T-cell (primary cell): ENCODE results near the gene TMPRSS9. TPM values are rescaled to one million over a fixed set of nuclear protein-coding genes. Genes with fewer than 3 reads are reported as not detected.

Experiments used
- ATAC-seq, 4 experiments: fragments of 200-7000 bp in 3 of 4; fragments of 150-1000 bp in 1 of 4; cut with Tn5 transposase; replicated peaks in 1 of 4; 1 replicate in 3 of 4; 2 replicates in 1 of 4; pipeline ENCODE4 v1.10.0; 2021; ENCODE audit warnings: moderate library complexity in 3 of 4, mild to moderate bottlenecking in 2 of 4, moderate number of reproducible peaks in 1 of 4
- CTCF ChIA-PET, 2 donors: fragments of 300-600 bp; sonication (Branson Sonifier 250); formaldehyde crosslinking; loops; one replicate each; lab custom pipeline; 2022; ENCODE audit warnings: antibody characterized with exemption in 2 of 2; lab: Charles Lee
- POLR2A ChIA-PET, 2 donors: fragments of 300-600 bp; sonication (Branson Sonifier 250); formaldehyde crosslinking; loops; one replicate each; lab custom pipeline; 2022; ENCODE audit warnings: antibody characterized with exemption in 2 of 2; lab: Charles Lee
- DNase-seq, 35 experiments: peaks; one replicate each; pipeline versions ENCODE4 v3.0.0 to v3.0.0-alpha.2; 2013 to 2023
- H3K27ac ChIP-seq: one replicate; pipeline ENCODE4 v1.5.1; 2013; ENCODE audit warnings: low read length
- H3K27me3 ChIP-seq, 2 experiments: replicated peaks in 1 of 2; 1 replicate in 1 of 2; 2 replicates in 1 of 2; pipeline versions ENCODE4 v1.6.1 to v1.7.0; 2013; ENCODE audit warnings: low read length in 1 of 2, mixed read lengths in 1 of 2; ENCODE audit not compliant: control insufficient read depth in 2 of 2, insufficient read depth in 2 of 2; ENCODE audit errors: extremely low read depth in 1 of 2
- H3K36me3 ChIP-seq, 2 donors: 1 replicate in 1 of 2; 2 replicates in 1 of 2; pipeline versions ENCODE4 v1.6.1 to v1.7.0; 2013; ENCODE audit warnings: low read length in 1 of 2; ENCODE audit not compliant: control insufficient read depth in 2 of 2, insufficient read depth in 1 of 2; ENCODE audit errors: extremely low read depth in 1 of 2
- H3K4me1 ChIP-seq, 2 experiments: 1 replicate in 1 of 2; 2 replicates in 1 of 2; pipeline versions ENCODE4 v1.6.1 to v1.7.0; 2013; ENCODE audit warnings: low read length in 2 of 2, mixed read lengths in 1 of 2; ENCODE audit not compliant: insufficient read depth in 2 of 2, control insufficient read depth in 1 of 2; ENCODE audit errors: extremely low read depth in 1 of 2
- H3K4me3 ChIP-seq, 2 donors: 1 replicate in 1 of 2; 2 replicates in 1 of 2; pipeline versions ENCODE4 v1.5.1 to v1.7.0; 2013; ENCODE audit warnings: mild to moderate bottlenecking in 2 of 2, low read length in 1 of 2, moderate library complexity in 1 of 2; ENCODE audit not compliant: control insufficient read depth in 1 of 2; ENCODE audit errors: extremely low read depth in 1 of 2
- H3K9me3 ChIP-seq: 2 replicates; pipeline ENCODE4 v1.7.0; 2013
- H3K27ac Mint-ChIP-seq, 2 donors: one replicate each; pipeline ENCODE4 v1.8.0; 2020 to 2021; ENCODE audit warnings: mild to moderate bottlenecking in 2 of 2, mixed read lengths in 2 of 2
- H3K27me3 Mint-ChIP-seq, 2 donors: one replicate each; pipeline ENCODE4 v1.8.0; 2021 to 2022; ENCODE audit warnings: mixed read lengths in 2 of 2
- H3K36me3 Mint-ChIP-seq: one replicate; pipeline ENCODE4 v1.8.0; 2021; ENCODE audit warnings: mixed read lengths
- H3K4me1 Mint-ChIP-seq, 3 donors: one replicate each; pipeline ENCODE4 v1.8.0; 2020 to 2022; ENCODE audit warnings: mixed read lengths in 3 of 3, mild to moderate bottlenecking in 1 of 3
- H3K4me3 Mint-ChIP-seq, 3 donors: one replicate each; pipeline ENCODE4 v1.8.0; 2020 to 2022; ENCODE audit warnings: mild to moderate bottlenecking in 3 of 3, mixed read lengths in 3 of 3, moderate library complexity in 3 of 3
- H3K9me3 Mint-ChIP-seq, 3 donors: one replicate each; pipeline ENCODE4 v1.8.0; 2020 to 2022; ENCODE audit warnings: mixed read lengths in 3 of 3
- WGBS: methylation state at CpG from one replicate; pipeline ENCODE4 v1.1.5; 2013; ENCODE audit warnings: missing lambda C conversion rate; ENCODE audit not compliant: insufficient coverage; 5-methylcytosine and 5-hydroxymethylcytosine counted together
- total RNA-seq, 35 experiments: library from RNA in 6 of 35; stranded (reverse) in 6 of 35; fragments of 120-200 nt in 1 of 35; gene quantifications; one replicate each; pipeline versions ENCODE4 v1.2.1 to v1.2.4 and lab custom pipeline; 2013 to 2026

The TMPRSS9 gene
- total RNA-seq, 5 donors from 2014 or later (not counting 1 experiment from before 2014, with no cell fraction given), result not detected

GRCh38 chr19:2371656-2372055 lies 11.6 kb downstream of the TMPRSS9 start:
- Mint-ChIP-seq H3K27me3 (peaks cover 2 to 4% of the 10 kb centered on the region in 2 donors), H3K36me3 (peaks cover 3% of the 10 kb centered on the region), H3K4me3 (no peak overlapping the region), H3K27ac (no peak overlapping the region), H3K9me3 (no peaks in the 10 kb centered on the region), H3K4me1 (peaks cover 0 to 4% (median 1%) of the 10 kb centered on the region in 3 donors)
- WGBS, result 85% methylated on average over 7 of the region's 16 CpGs
- no peak for ATAC-seq
- Histone ChIP-seq H3K27me3 (peaks cover 0 to 21% of the 10 kb centered on the region in 2 experiments), H3K36me3 (no peaks in the 10 kb centered on the region), H3K9me3 (no peaks in the 10 kb centered on the region), H3K27ac (no peak overlapping the region), H3K4me1 (peaks cover 0 to 8% of the 10 kb centered on the region in 2 experiments), H3K4me3 (no peak overlapping the region)
- CTCF ChIA-PET, result no interaction called here
- POLR2A ChIA-PET, result no interaction called here
- DNase-seq, result no peak

- Histone ChIP-seq H3K27ac (no peak overlapping the region), H3K36me3 (no peaks in the 10 kb centered on the region), H3K4me3 (no peak overlapping the region), H3K27me3 (peaks cover 0 to 21% of the 10 kb centered on the region in 2 experiments), H3K4me1 (peaks cover 0 to 8% of the 10 kb centered on the region in 2 experiments), H3K9me3 (no peaks in the 10 kb centered on the region)
- peaks cover 3% of the 10 kb centered on the region for H3K36me3 Mint-ChIP-seq
- no peak overlapping the region for H3K27ac Mint-ChIP-seq
- H3K4me1 Mint-ChIP-seq, result peaks cover 0 to 4% (median 1%) of the 10 kb centered on the region in 3 donors
- no peaks in the 10 kb centered on the region for H3K9me3 Mint-ChIP-seq
- WGBS, result 79% methylated on average over 8 of the region's 11 CpGs
- CTCF ChIA-PET, result no interaction called here
- H3K4me3 Mint-ChIP-seq, result no peak overlapping the region
- no peak for ATAC-seq
- no peak for DNase-seq
- POLR2A ChIA-PET, result no interaction called here
- H3K27me3 Mint-ChIP-seq, result peaks cover 2 to 4% of the 10 kb centered on the region in 2 donors
Observed at GRCh38 chr19:2372076-2372612, 12.1 kb downstream of the TMPRSS9 start.

- ATAC-seq (no peak), DNase-seq (no peak)
- no peak overlapping the region for H3K4me3 ChIP-seq
- H3K27me3 ChIP-seq, result peaks cover 0 to 17% of the 10 kb centered on the region in 2 experiments
- Mint-ChIP-seq H3K4me1 (peaks cover 0 to 11% (median 2%) of the 10 kb centered on the region in 3 donors), H3K4me3 (no peak overlapping the region), H3K27me3 (peaks cover 0 to 2% of the 10 kb centered on the region in 2 donors), H3K9me3 (peaks cover 0 to 9% (median 0%) of the 10 kb centered on the region in 3 donors), H3K36me3 (no peaks in the 10 kb centered on the region), H3K27ac (no peak overlapping the region)
- H3K9me3 ChIP-seq, result no peaks in the 10 kb centered on the region
- peaks cover 0 to 2% of the 10 kb centered on the region in 2 experiments for H3K4me1 ChIP-seq
- CTCF ChIA-PET, result no interaction called here
- no peaks in the 10 kb centered on the region for H3K36me3 ChIP-seq
- no peak overlapping the region for H3K27ac ChIP-seq
- WGBS, result 86% methylated on average over 8 of the region's 13 CpGs
- POLR2A ChIA-PET, result no interaction called here
Observed at GRCh38 chr19:2374808-2375207, 14.7 kb downstream of the TMPRSS9 start.

GRCh38 chr19:2375353-2376121 lies 15.5 kb downstream of the TMPRSS9 start:
- 87% methylated on average over 6 of the region's 7 CpGs for WGBS
- Mint-ChIP-seq H3K9me3 (peaks cover 0 to 9% (median 0%) of the 10 kb centered on the region in 3 donors), H3K4me3 (no peak overlapping the region), H3K4me1 (peaks cover 0 to 11% (median 2%) of the 10 kb centered on the region in 3 donors), H3K36me3 (no peaks in the 10 kb centered on the region), H3K27ac (no peak overlapping the region), H3K27me3 (peaks cover 0 to 2% of the 10 kb centered on the region in 2 donors)
- ATAC-seq (no peak), DNase-seq (no peak)
- Histone ChIP-seq H3K27ac (no peak overlapping the region), H3K27me3 (peaks cover 0 to 19% of the 10 kb centered on the region in 2 experiments), H3K4me1 (no peaks in the 10 kb centered on the region), H3K4me3 (no peak overlapping the region), H3K36me3 (no peaks in the 10 kb centered on the region), H3K9me3 (no peaks in the 10 kb centered on the region)
- ChIA-PET POLR2A (no interaction called here), CTCF (no interaction called here)

- Histone ChIP-seq H3K4me1 (no peaks in the 10 kb centered on the region), H3K9me3 (no peaks in the 10 kb centered on the region), H3K4me3 (no peak overlapping the region), H3K36me3 (no peaks in the 10 kb centered on the region), H3K27ac (no peak overlapping the region), H3K27me3 (peaks cover 0 to 20% of the 10 kb centered on the region in 2 experiments)
- DNase-seq (no peak), ATAC-seq (no peak)
- no peaks in the 10 kb centered on the region for H3K36me3 Mint-ChIP-seq
- H3K9me3 Mint-ChIP-seq, result peaks cover 0 to 14% (median 4%) of the 10 kb centered on the region in 3 donors
- no peak overlapping the region for H3K4me3 Mint-ChIP-seq
- WGBS, result 88% methylated on average over 12 of the region's 15 CpGs
- H3K27ac Mint-ChIP-seq, result no peak overlapping the region
- H3K4me1 Mint-ChIP-seq, result peaks cover 0 to 11% (median 0%) of the 10 kb centered on the region in 3 donors
- CTCF ChIA-PET, result no interaction called here
- POLR2A ChIA-PET, result no interaction called here
- H3K27me3 Mint-ChIP-seq, result peaks cover 4 to 5% of the 10 kb centered on the region in 2 donors
Observed at GRCh38 chr19:2376784-2377519, 16.9 kb downstream of the TMPRSS9 start.

- Mint-ChIP-seq H3K9me3 (peaks cover 0 to 14% (median 4%) of the 10 kb centered on the region in 3 donors), H3K27ac (no peak overlapping the region), H3K4me1 (peaks cover 0 to 11% (median 0%) of the 10 kb centered on the region in 3 donors), H3K36me3 (no peaks in the 10 kb centered on the region), H3K27me3 (peaks cover 4 to 5% of the 10 kb centered on the region in 2 donors), H3K4me3 (no peak overlapping the region)
- Histone ChIP-seq H3K27ac (no peak overlapping the region), H3K4me1 (no peaks in the 10 kb centered on the region), H3K36me3 (no peaks in the 10 kb centered on the region), H3K4me3 (no peak overlapping the region), H3K27me3 (peaks cover 0 to 34% of the 10 kb centered on the region in 2 experiments), H3K9me3 (no peaks in the 10 kb centered on the region)
- ChIA-PET CTCF (no interaction called here), POLR2A (interaction anchor here in 1 of 2 donors (0.6 kb wide), 1 partner anchor 650 kb away, joined by 3 read pairs; no protein-coding TSS in a partner anchor)
- ATAC-seq (no peak), DNase-seq (no peak)
- 88% methylated on average over 1 of the region's 2 CpGs for WGBS
Observed at GRCh38 chr19:2380567-2380966, 20.5 kb downstream of the TMPRSS9 start.
